Measurements from ENCODE around the gene SLC4A2.
"Not testable (repeated sequence)": the region's sequence is repeated elsewhere in the genome, so short reads cannot be mapped to it uniquely, and the experiment has no call there.

Gene SLC4A2

DNA sequence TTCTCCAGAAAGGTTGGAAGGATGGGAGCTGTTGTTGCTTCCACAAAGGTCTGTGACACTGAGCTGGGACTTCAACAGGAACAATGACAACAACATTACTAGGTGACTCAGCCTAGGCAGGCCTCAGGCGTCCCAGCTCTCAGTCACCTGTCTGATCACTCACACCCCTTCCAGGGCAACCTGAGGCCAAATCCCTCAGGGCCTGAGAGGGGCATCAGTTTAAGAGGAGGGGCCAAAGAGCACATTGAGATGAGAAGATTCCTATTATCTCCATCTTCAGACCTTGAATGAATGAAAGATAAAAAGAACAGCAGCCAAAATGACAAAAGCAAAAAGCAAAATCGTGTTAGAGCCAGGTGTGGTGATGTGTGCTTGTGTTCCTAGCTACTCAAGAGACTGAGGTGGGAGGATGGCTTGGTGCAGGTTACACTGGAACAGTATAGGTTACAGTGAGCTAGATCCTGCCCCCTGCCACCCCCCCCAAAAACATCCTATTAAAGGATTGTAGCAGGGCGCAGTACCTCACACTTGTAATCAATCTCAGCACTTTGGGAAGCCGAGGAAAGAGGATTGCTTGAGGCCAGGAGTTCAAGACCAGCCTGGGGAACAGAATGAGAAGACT, 34.8 kb upstream of the SLC4A2 start, which contains the start of gene ATG9B:
ATG9B (minus strand) TSS at position 60 of the 622 bp plus-strand sequence. CDS start 71 bp downstream, outside the sequence.
- DNase-seq (ENCODE audit: low spot score) = no peak

DNA sequence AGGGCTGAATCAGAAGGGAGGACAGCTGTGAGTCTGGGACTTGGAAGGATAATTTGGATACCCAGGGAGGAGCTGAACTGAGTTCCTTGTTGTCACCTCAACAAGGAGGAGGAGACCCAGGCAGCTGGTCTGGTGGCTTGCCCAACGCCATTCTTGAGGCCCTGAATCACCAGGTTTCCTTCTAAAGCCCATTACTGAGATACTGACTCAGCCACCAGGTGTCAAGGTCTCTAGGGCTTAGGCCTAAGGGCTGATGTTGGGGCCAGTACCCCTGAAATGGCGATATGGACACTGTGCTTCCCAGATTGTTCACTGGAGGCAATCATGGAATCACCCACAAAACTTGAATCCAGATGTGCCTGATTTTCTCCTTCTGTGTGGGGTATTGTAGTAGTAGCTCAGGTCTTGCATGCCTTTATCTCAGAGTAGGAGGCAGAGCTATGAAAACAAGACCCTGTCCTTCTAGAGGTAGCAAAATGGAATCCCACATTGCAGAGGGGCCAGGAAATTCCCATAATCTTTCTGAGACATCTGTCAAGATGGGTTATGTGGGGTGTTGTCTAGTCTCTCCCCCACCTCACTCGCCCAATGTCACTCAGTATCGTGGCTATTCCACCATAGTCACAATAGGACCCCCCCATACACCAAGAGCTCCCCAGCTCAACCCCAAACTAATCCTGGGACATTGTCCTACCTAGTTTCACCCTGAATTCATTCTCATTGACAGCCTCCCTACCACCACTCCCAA, 33.3 kb upstream of the SLC4A2 start:
- DNase-seq (ENCODE audit: low spot score) = no peak

DNA sequence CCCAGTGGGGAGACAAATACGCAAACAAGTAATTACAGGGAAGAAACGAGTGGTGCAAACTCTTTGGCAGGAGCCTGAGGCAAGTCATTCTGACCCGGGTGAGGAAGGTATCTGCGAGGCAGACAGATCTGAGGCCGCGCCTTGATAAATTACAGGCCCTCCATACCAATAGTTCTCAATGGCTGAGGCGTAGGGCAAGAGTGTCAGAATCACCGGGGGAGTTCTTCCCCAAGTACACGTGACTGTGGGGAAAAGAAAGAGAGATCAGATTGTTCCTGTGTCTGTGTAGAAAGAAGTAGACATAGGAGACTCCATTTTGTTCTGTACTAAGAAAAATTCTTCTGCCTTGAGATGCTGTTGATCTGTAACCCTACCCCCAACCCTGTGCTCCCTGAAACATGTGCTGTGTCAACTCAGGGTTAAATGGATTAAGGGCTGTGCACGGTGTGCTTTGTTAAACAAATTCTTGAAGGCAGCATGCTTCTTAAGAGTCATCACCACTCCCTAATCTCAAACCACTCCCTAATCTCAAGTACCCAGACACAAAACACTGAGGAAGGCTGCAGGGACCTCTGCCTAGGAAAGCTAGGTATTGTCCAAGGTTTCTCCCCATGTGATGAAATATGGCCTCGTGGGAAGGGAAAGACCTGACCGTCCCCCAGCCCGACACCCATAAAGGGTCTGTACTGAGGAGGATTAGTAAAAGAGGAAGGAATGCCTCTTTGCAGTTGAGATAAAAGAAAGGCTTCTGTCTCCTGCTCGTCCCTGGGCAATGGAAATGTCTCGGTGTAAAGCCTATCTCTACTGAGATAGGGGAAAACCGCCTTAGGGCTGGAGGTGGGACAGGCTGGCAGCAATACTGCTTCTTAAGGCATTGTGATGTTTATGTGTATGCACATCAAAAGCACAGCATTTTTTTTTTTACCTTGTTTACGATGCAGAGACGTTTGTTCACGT, 32.3 kb upstream of the SLC4A2 start:
- DNase-seq (ENCODE audit: low spot score) = not testable (repeated sequence)

DNA sequence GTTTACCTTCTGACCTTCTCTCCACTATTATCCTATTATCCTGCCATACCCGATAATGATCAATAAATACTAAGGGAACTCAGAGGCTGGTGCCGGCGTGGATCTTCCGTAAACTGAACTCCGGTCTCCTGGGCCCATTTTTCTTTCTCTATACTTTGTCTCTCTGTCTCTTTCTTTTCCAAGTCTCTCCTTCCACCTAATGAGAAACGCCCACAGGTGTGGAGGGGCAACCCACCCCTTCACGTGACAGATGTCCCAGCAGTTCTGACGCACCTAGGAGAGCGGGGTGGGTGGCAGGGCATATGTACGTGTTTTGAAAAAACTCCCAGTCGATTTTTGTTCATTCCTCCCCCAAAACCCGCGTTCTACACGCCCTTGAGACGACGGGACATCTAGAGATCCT, 31.7 kb upstream of the SLC4A2 start:
- DNase-seq (ENCODE audit: low spot score) = not testable (repeated sequence)

DNA sequence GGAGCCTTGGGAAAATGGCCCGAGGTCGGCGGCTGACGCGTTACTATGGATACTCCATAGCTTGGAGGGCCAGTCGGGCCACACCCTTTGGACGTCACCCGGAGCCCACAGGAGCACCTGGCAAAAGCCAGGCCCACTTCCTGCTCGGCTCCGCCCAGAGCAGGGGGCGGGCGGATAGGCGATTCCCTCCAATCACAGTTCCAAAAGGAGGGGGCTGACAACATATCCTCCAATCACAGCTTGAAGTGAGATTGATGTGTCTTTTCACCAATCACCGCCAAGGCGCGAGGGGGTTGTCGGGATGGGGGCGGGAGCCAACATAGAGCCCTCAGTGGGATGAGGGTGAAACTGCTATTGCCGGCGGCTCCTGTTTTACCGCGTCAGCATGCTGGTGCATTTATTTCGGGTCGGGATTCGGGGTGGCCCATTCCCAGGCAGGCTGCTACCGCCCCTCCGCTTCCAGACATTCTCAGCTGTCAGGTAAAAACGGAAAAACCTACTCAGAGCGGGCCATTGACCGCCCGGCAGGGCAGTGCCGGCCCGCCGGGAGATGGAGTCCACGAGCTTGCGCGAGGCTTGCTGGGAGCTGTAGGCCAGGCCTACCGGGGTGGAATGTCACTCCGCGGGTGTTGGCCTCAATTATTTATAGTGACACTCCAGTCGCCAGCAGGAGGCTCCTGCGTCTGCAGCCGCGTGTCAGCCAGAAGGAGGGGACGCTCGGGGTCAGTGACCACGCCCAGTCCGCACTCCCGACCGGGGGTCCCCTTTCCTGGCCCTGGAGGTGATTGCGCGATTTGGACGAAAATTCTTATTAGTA, 31.1 kb upstream of the SLC4A2 start, which contains the start of gene ABCB8:
ABCB8 (plus strand) TSS at position 320 of the 817 bp plus-strand sequence; CDS start at position 386, 66 bp downstream.
- peak; percentile 98 for DNase-seq (ENCODE audit: low spot score)

DNA sequence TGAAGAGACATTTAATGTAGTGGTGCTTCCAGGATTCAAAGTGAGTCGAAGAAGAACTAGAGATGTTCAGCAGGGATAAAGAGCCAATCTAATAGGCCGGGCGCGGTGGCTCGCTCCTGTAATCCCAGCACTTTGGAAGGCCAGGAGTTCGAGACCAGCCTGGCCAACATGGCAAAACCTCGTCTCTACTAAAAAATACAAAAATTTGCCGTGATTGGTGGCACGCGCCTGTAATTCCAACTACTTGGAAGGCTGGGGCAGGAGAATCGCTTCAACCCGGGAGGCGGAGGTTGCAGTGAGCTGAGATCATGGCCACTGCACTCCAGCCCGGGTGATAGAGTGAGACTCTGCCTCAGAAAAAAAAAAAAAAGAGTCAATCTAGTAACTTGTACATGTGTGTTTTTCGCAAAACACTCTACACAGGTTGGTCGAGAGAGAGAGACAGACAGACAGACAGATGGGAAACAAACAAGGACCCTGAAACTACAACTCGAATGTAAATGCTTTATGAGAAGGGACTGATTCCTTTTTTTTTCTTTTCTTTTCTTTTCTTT, 30.4 kb upstream of the SLC4A2 start:
- DNase-seq (ENCODE audit: low spot score) = no peak

DNA sequence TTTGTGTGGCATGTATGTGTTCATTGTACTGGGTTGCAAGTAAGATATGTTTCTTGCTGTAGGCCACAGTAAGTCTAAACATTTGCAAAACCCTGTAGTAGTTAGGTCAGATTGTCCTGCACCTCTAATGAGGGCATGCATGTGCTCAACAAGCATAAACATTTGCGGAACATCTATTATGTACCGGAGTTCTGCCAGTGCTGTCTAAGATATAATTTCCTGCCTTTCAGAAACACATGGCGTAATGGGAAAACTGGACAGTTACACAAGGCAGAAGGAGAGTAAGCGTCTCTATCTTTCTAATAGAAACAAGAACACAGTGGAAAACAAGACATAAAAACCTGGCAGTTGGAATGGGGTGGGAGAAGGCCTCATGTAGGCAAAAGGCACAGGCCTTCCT, 28.4 kb upstream of the SLC4A2 start:
- no peak for DNase-seq (ENCODE audit: low spot score)

DNA sequence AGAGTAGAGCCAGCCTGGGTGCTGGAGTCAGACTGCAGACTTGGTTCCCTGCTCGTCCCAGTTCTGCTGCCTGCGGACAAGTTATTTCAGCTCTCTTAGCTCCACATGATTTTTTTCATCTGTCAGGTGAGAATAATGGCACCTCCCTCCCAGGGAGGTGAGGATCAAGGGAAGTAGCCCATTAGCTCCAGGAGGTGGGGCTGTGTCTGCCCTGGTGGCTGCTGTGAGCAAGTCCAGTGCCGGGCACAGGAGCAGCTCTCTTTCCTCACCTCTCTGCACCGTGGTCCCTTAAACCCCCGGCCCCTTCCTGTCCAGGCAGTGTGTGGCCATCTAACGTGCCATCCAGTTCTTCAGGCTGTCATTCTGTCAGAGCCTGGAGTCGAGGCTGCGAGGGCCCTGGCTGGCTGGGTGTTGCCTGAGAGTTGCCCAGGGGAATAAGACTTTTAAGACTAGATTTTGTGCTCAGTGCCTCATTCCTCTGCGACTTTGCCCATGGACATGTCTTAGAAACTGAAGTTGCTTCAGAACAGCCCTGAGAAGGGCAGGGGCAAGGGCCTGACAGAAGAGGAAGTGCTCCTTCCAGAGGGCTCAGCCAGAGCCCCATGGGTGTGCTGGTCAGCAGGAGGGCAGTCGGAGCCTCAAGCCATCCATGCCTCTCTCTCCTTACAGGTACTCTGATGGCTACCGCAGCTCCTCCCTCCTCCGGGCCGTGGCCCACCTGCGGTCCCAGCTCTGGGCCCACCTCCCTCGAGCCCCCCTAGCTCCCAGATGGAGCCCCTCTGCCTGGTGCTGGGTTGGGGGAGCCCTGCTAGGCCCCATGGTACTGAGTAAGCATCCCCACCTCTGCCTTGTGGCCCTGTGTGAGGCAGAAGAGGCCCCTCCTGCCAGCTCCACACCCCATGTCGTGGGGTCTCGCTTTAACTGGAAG, 26.2 kb upstream of the SLC4A2 start:
- DNase-seq (ENCODE audit: low spot score) = no peak

DNA sequence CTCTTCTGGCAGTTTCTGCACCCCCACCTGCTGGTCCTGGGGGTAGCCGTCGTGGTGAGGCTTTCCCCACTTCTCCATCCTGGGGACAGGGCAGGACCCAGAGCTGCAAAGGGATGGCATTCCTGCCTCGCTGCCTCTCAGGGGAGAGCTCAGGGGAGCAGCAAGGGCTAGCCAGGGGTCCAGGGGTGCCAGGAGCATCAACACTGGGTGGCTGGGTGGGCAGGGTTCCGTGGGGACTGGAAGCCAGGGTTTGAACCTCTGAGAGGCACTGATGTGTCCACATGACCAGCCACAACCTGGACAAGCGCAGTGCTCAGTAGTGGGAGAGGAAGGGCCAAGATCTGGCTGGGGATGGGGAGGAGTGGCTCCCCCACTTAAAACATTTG, 25.5 kb upstream of the SLC4A2 start:
- no peak for DNase-seq (ENCODE audit: low spot score)

DNA sequence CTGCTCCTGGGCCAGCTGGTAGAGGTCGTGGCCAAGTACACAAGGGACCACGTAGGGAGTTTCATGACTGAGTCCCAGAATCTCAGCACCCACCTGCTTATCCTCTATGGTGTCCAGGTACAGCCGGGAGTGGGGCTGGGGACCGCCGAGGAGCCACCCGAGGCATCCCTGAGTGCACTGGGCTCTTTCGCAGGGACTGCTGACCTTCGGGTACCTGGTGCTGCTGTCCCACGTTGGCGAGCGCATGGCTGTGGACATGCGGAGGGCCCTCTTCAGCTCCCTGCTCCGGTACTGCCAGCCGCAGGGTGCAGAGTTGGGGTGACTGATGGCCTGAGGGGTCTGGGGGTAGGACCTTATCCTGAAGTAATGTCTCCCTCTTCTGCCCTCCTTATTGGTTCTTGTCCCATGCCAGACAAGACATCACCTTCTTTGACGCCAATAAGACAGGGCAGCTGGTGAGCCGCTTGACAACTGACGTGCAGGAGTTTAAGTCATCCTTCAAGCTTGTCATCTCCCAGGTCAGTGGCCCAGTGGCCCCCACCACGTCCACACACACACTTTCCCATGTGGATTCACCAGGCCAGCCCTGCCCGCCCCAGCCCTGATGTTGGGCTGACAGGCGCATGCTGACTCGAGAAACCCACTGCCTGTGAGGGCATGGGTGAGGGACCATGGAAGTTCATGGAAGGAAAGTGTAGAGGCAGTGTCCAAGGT, 24.9 kb upstream of the SLC4A2 start:
- DNase-seq (ENCODE audit: low spot score) = no peak

DNA sequence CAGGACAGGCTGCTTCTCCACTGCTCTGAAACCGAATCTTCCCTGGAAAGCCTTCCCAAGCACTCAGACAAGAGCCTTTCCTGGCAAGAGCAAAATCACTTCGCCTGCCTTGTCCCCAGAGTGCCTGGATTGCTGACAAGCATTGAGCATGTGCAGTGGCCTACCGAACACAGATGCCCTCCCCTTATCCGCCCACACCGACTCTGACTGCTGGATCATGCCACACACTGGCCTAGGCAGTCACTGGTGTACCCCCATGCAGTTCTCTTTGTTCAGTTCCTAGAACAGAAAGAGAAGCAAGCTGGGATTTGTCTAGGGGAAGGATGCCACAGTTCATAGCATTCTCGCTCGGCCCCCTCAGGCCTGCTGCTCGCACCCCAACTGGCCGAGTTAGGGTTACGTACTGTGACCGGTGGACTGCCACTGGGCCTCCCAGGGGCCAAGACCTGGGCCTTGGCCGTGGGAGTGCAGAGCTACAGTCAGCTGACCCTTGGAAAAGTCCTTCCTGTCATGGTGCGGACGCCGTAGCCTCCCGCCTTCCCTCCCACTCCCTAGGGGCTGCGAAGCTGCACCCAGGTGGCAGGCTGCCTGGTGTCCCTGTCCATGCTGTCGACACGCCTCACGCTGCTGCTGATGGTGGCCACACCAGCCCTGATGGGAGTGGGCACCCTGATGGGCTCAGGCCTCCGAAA, 24.2 kb upstream of the SLC4A2 start:
- no peak for DNase-seq (ENCODE audit: low spot score)

DNA sequence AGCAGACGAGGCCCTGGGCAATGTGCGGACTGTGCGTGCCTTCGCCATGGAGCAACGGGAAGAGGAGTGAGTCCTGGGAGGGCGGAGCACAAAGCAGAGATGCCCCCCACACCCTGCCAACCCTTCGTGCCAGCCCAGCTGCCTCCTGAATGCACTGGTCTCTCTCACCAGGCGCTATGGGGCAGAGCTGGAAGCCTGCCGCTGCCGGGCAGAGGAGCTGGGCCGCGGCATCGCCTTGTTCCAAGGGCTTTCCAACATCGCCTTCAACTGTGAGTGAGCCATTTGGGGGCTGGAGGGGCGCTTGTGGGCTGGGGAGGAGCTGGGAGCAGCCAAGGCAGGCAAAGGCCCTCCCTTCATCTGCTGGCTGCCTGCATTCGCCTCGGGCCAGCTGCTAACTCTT, 23.5 kb upstream of the SLC4A2 start:
- DNase-seq (ENCODE audit: low spot score) = no peak

DNA sequence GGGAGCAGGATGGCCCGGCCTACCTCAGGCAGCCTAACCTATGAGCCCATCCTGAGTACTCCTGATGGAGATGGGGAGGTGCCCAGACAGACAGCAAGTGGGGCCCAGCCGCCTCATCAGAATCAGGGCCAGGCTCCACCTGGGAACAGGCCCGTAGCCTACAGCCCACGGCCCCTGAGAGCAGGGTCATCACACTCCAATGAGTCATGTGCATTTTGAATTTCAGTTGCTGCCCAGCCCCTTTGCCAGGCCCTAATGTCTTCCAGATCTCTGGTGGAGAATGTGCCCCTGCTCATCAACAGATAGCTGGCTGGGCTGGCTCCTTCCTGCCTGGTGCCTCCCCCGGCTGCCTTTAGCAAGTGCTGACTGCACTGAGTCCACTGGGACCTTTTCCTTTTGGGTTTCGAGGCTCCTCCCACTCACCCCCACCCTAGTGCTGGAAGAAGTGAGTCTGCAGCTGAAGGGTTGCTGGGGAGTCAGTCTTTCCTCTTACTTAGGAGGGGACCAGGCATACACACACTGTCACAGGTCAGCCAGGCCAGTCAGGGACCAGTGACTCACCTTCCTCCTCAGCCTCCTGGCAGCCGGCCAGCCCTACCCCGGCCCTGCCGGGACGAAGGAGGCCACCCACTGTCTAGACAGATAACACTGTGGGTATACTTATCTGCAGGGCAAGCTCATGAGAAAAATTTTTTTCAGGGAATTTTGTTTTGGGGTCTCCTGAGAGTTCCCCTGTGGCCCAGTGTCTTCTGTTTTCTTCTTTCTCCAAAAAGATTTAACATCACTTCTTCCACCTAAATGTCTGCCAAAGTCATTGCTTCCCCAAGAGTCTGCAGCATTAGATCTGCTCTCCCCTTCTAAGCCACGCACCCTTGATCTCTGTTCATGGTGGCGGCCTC, 20.2 kb upstream of the SLC4A2 start:
- DNase-seq (ENCODE audit: low spot score) = peak; percentile 100

DNA sequence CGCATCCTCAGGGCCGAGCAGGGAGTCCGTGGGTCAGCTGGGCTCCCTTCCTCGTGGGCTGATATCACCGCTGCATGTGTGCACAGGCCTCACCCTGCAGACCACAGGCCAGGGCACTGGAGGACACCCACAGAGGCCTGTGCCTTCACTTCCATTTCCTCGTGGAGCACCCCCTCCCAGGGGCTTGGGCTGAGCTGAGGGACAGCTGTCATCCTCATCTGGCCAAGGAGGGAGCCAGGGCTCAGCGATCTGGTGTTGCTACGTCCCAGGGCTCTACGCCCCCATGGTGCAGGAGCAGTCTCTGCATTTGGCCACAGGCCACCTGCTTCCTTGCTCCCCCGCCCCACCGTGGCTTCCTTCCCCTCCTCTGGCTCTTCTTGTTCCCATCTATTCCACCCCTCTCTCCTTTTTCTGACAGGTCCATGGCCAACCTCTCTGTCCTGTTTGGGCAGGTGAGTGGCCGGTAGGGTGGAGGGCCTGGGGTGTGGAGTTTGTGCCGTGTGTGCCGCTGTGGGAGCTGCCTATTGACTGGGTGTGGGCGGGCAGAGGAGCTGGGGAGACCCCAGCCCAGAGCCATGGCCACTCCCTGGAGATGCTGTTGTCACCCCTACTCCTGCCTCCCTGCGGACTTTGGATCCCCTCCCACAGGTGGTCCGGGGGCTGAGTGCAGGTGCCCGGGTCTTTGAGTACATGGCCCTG, 19.4 kb upstream of the SLC4A2 start:
- no peak for DNase-seq (ENCODE audit: low spot score)

DNA sequence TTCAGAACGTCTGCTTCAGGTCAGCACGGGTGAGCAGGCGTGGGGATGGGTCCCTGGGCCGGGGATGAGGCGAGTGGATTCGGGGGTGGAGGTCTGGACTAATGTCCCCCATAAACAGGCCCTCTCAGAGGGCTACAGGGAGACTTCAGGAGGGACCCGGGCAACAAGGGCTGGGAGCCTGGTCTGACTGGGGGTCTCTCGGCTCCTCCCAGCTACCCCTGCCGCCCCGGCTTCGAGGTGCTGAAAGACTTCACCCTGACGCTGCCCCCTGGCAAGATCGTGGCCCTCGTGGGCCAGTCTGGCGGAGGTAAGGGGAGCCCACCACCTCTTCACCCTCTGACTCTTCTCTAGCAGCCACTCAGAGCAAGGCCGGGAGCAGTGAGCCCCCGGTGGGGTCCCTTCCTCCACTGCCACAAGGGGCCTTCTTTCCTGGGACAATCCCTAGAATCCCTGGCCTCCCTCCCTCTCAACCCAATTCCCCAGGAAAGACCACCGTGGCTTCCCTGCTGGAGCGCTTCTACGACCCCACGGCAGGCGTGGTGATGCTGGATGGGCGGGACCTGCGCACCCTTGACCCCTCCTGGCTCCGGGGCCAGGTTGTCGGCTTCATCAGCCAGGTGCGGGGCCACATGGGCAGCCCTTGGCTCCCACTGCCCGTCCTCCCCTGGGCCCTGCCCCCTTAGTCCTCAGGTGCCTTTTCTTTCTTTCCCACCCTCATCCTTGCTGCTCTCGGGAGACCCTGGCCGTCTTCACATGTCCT, 18.6 kb upstream of the SLC4A2 start:
- DNase-seq (ENCODE audit: low spot score) = no peak

DNA sequence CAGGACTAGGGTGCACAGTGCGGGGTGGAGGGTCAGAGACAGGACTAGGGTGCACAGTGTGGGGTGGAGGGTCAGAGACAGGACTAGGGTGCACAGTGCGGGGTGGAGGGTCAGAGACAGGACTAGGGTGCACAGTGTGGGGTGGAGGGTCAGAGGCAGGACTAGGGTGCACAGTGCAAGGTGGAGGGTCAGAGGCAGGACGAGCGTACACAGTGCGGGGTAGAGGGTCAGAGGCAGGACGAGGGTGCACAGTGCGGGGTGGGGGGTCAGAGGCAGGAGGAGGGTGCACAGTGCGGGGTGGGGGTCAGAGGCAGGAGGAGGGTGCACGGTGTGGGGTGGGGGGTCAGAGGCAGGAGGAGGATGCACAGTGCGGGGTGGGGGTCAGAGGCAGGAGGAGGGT, 15.9 kb upstream of the SLC4A2 start:
- not testable (repeated sequence) for DNase-seq (ENCODE audit: low spot score)

All from kidney capillary endothelial cell (primary cell).